Adrenal gland (tissue), 5 donors: Measurements from ENCODE around the gene SPECC1L.

Experiments
- CTCF ChIP-seq, 6 experiments: fragments of 450-650 bp in 4 of 6; fragments of 200-600 bp in 2 of 6; sonication (generic) in 1 of 6; IDR thresholded peaks; 1 replicate in 5 of 6; 2 replicates in 1 of 6; pipeline versions ENCODE4 v1.5.1 to v1.8.0; 2016 to 2021; ENCODE audit warnings: antibody characterized with exemption in 6 of 6, mild to moderate bottlenecking in 2 of 6, moderate library complexity in 1 of 6
- POLR2A ChIP-seq, 2 donors: fragments of 450-650 bp; IDR thresholded peaks; one replicate each; pipeline ENCODE4 v1.6.1; 2017; ENCODE audit warnings: antibody characterized with exemption in 2 of 2, mild to moderate bottlenecking in 2 of 2, moderate library complexity in 1 of 2
- donor health status: DM: no; HTN: no; CAD: no.

GRCh38 chr22:24460418-24461089 is 189.9 kb downstream of the SPECC1L start:
- TF ChIP-seq POLR2A (IDR thresholded peaks at IDR 0.05) (no peak), CTCF (IDR thresholded peaks at IDR 0.05) (no peak)
